KBM-7 (cell line): ENCODE data around the gene FIGNL1.

ENCODE experiments used
- DNase-seq: peaks from one replicate; pipeline ENCODE4 v3.0.0-alpha.2; 2015
- in situ Hi-C: fragments of 300-500 bp; cut with MboI; formaldehyde crosslinking; loops from 2 replicates; pipeline ENCODE4 v1.14.3; 2020; ENCODE audit warnings: low sequenced_read_pairs, low pct_unique_long_range_greater_than_20kb, mixed read lengths

Gene FIGNL1

GRCh38 chr7:50436133-50436806 is 13.9 kb downstream of the FIGNL1 start:
- no peak for DNase-seq
- in situ Hi-C loops, result no loop called here

GRCh38 chr7:50431722-50432305 is 18.3 kb downstream of the FIGNL1 start:
- no peak for DNase-seq
- in situ Hi-C loops, result no loop called here

- in situ Hi-C loops, result no loop called here
- no peak for DNase-seq
These were observed 18.8 kb downstream of the FIGNL1 start for GRCh38 chr7:50431316-50431715.

- in situ Hi-C loops, result no loop called here
These were observed 21.2 kb downstream of the FIGNL1 start for GRCh38 chr7:50428911-50429310.

GRCh38 chr7:50427518-50427917 is 22.6 kb downstream of the FIGNL1 start:
- in situ Hi-C loops, result no loop called here
- DNase-seq, result no peak

More at GRCh38 chr7:50428911-50429310, 21.2 kb downstream of the FIGNL1 start:
- DNase-seq, result no peak

- no peak for DNase-seq
These were observed 23.7 kb downstream of the FIGNL1 start for GRCh38 chr7:50426280-50427045.

GRCh38 chr7:50425318-50425717 is 24.8 kb downstream of the FIGNL1 start:
- in situ Hi-C loops, result no loop called here

More at GRCh38 chr7:50426280-50427045, 23.7 kb downstream of the FIGNL1 start:
- in situ Hi-C loops, result no loop called here

GRCh38 chr7:50423860-50424259 is 26.3 kb downstream of the FIGNL1 start:
- no peak for DNase-seq
- in situ Hi-C loops, result no loop called here

More at GRCh38 chr7:50425318-50425717, 24.8 kb downstream of the FIGNL1 start:
- DNase-seq, result no peak

- DNase-seq, result no peak
- in situ Hi-C loops, result no loop called here
These were observed 27.3 kb downstream of the FIGNL1 start for GRCh38 chr7:50422858-50423257.

GRCh38 chr7:50421043-50421442 is 29.1 kb downstream of the FIGNL1 start:
- in situ Hi-C loops, result no loop called here

GRCh38 chr7:50418526-50419290 is 31.4 kb downstream of the FIGNL1 start:
- in situ Hi-C loops, result no loop called here
- no peak for DNase-seq

More at GRCh38 chr7:50421043-50421442, 29.1 kb downstream of the FIGNL1 start:
- DNase-seq, result no peak

GRCh38 chr7:50418086-50418515 is 32.0 kb downstream of the FIGNL1 start:
- peak; percentile 87 for DNase-seq
- in situ Hi-C loops, result no loop called here

GRCh38 chr7:50416527-50417182 is 33.5 kb downstream of the FIGNL1 start:
- DNase-seq, result peak; percentile 75
- in situ Hi-C loops, result no loop called here

- in situ Hi-C loops, result no loop called here
- DNase-seq, result no peak
These were observed 34.2 kb downstream of the FIGNL1 start for GRCh38 chr7:50415844-50416364.

- in situ Hi-C loops, result no loop called here
- DNase-seq, result no peak
These were observed 36.6 kb downstream of the FIGNL1 start for GRCh38 chr7:50413561-50413960.

GRCh38 chr7:50412973-50413372 is 37.2 kb downstream of the FIGNL1 start:
- in situ Hi-C loops, result no loop called here
- DNase-seq, result no peak

GRCh38 chr7:50411332-50411731 is 38.8 kb downstream of the FIGNL1 start:
- DNase-seq, result no peak

GRCh38 chr7:50409856-50410745 is 40.0 kb downstream of the FIGNL1 start:
- DNase-seq, result peak; percentile 31
- in situ Hi-C loops, result no loop called here

More at GRCh38 chr7:50411332-50411731, 38.8 kb downstream of the FIGNL1 start:
- in situ Hi-C loops, result no loop called here
